ENCODE data around the gene STYX.

- no peak for TF ChIP-seq FOXJ3 (CRISPR knock-in tag; IDR thresholded peaks at IDR 0.05)
- no peak for TF ChIP-seq POLR2AphosphoS5 (IDR thresholded peaks at IDR 0.05; ENCODE audit: low read depth, low read length)
- no peak for TF ChIP-seq SMC3 (IDR thresholded peaks at IDR 0.05; ENCODE audit: low read depth, low read length)
- no peak for TF ChIP-seq CTCF (IDR thresholded peaks at IDR 0.05)
- TF ChIP-seq TAF1 (IDR thresholded peaks at IDR 0.05; ENCODE audit: borderline replicate concordance, low read depth, low read length) = no peak
- TF ChIP-seq RXRA (IDR thresholded peaks at IDR 0.05; ENCODE audit: borderline replicate concordance, low read depth) = no peak
- no peak for TF ChIP-seq RFX5 (IDR thresholded peaks at IDR 0.05; ENCODE audit: low read length)
- TF ChIP-seq EP300 (IDR thresholded peaks at IDR 0.05; ENCODE audit: borderline replicate concordance in 1 of 2, low read depth in 1 of 2, low read length in 1 of 2) = no peak
- TF ChIP-seq EZH2phosphoT487 (IDR thresholded peaks at IDR 0.05; ENCODE audit: borderline replicate concordance, low read depth) = no peak
- TF ChIP-seq TEAD4 (IDR thresholded peaks at IDR 0.05; ENCODE audit: borderline replicate concordance, insufficient read depth) = no peak
These were observed 29.2 kb downstream of the STYX start for GRCh38 chr14:52759145-52759544.

Data from SK-N-SH (cell line).